HG03520 (cell line): ENCODE results near the gene SYNE1.

ENCODE experiments used
- ATAC-seq: cut with Tn5 transposase; IDR thresholded peaks from one replicate; pipeline ENCODE4 v1.9.1; 2021; ENCODE audit warnings: mild to moderate bottlenecking, moderate library complexity; ENCODE audit not compliant: unreplicated experiment

SYNE1 gene

DNA sequence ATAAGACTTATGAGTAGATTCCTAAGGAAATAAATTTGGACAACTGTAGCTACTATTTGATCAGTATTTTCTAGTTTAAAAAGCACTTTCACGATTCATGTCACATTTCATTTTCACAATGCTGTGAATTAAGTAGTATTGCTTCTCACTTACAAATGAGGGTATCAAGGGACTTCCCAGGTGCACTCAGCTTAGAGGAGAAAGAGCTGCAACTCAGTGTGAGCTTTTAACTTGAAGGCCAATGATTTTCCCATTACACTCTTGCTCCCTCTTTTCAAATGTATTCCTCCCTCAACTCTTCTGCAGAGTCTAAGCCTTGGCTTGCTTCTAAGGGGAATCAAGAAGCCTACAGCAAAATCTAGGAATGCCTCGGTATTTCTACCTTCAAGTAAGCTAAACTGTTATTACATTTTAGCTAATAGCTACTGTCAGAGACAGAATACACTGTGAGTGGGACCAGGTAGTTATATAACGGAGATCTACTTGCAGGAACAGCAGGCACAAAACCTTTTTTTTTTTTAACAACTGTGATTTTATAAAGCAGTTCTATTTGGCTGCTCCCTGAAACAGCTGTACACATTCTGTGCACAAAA, 339.0 kb downstream of the SYNE1 start:
- ATAC-seq = no peak

DNA sequence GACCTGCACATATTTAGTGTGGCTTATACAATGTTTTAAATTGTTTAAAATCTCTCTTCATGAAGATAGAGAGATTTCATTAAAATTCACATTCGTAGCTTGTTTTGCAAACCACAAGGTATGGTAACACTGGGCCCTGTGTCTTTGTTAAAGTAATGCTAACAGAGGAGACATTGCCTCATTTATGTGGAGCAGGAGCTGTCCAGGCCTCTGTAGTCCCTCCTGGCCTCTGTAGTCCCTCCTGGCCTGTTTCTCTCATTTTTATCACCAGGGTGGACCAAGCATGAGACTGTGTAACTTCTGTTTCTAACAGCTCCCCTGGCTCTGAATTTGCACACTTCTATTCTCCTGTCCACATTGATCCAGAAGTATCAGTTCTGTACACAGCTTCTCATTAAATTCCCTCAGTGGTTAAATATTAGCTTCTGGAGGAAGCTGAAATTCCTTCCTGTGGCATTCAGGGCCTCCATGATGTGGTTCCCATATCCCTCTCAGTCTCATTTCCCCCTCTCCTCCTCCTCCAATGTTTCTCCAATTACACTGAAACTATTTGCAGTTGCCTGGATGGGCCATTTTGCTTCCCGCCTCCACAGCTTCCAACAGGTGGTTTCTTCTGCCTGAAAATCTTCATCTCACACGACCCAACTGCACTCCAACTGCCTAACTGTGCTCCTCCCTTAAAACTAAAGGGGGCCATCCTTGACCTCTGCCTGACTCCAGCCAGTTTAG, 340.4 kb downstream of the SYNE1 start:
- ATAC-seq = no peak

DNA sequence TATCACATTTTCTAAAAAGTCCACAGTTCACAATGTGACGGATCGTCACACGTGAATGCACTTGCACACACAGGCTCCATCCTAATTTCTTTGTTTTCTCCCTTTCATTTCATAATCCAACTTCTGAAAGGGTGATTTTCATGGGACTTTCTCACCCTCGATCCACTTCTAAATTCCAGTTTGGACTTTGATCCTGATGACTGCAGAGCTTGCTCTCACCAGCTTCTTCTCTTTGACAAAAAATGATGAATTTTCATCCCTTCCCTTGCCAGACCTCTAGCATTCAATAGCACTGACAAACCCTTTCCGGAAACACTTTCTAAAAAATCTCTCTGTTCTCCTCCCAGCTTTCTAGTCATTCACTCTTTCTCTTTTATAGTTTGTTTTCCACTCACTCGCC, 341.2 kb downstream of the SYNE1 start:
- ATAC-seq = no peak

DNA sequence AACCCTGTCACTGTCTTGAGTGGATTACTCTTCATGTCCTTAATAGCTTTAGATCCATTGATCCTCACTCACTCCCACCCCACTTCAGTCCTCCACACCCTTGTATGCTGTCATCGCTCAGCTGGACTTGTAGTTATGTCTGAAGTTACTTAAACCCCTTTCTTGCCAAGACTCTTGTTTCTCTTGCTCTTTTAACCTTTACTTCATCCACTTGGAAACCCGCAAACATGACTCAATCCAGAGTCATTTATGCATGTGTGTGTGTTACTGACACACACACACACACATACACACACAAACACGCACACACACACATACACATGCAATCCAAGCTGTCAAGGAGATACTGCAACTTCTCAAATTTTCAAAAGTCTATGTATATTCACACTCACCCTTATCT, 341.8 kb downstream of the SYNE1 start:
- no peak for ATAC-seq

DNA sequence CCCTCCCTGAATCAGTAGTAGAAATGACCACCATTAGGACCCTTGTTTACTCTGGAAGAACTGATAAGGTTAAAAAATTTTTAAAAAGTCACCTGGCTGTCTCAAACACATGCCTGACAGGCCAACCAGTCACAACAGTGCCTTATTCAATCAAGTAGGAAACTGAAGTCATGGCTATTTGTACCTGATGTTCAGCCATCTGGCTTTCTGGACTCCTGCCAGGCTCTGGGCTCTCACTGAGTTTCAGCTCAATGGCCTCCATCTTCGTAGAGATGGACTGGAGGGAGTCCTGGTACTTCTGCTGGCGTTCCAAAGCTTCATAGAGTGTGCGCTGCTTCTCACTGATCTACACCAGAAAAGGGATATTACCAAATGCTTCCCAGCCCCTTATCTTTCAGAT, 343.8 kb downstream of the SYNE1 start:
- no peak for ATAC-seq

DNA sequence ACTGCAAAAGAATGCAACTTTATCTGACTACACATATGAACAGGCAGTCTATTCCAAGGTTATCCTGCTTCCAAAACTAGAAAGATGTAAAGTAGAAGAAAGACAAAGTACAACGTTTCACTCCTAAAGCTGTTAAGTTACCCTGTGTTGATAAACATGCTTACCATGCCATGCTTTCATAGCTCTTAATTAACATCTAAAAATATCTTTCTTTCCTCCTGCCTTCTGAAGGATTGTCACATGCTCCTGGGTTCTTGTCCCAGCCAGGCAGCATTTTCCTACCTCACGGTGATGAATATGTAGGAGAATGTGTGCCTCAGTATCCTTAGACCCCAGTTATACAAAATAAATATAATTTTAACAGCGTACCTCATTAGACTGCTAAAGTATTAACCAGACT, 344.6 kb downstream of the SYNE1 start:
- no peak for ATAC-seq

DNA sequence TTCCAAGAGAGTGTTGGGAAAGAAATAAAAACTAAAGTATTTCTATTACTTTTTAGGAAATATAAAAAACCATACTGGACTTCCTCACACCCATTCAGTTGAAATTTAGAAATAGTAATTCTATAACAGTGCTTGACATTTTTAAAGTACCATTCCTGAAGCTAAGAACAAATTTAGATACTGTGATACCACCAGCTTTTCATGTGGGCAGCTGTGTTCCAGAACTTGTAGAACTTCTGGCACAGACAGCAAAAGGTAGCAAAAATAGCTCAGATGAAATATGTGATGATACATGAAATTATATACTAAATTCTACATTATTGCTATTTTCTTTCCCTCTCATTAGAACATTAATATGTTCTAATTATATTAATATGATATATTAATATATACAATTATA, 346.5 kb downstream of the SYNE1 start:
- no peak for ATAC-seq

DNA sequence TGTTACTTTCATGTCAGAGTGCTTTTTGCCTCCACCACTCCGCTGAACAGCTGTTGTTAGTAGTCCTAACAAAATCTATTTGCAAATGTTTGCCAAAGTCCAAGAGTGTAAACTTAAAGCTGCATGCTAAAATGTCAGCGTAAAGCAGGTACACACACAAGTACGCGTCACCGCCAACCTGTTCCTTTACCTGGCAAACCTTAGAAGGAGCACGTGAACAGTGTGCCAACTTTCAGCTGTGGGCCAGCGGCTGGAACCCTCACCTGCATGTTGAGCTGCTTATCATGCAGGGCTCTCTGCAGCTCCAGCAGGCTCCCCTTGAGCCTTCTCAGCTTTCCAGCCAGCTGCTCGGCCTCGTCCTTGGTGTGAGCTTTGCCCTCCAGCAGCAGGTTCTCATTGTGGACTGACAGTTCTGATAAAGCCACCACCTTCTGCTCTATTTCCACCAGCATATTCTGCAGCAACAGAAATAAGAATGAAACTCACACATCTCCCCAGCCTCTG, 359.3 kb downstream of the SYNE1 start:
- ATAC-seq = no peak

DNA sequence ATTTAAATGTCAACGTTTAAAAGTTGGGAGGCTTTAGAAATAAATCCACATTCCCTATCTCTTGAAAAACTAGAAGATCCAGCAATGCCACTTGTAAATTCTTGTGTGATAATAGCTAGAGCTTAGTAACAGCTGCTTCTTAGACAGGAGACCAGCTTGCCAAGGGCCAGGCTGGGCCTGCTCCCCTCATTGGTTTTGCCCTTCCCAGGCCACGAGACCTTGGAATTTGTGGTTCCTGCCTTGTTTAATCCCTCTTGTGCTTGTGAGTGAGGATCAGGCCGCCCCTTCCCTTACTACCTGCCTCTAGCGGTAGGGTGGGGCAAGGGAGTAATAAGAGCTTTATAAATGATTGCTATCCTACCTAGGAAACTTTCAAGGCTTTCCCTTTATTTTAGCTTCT, 363.5 kb downstream of the SYNE1 start:
- no peak for ATAC-seq

DNA sequence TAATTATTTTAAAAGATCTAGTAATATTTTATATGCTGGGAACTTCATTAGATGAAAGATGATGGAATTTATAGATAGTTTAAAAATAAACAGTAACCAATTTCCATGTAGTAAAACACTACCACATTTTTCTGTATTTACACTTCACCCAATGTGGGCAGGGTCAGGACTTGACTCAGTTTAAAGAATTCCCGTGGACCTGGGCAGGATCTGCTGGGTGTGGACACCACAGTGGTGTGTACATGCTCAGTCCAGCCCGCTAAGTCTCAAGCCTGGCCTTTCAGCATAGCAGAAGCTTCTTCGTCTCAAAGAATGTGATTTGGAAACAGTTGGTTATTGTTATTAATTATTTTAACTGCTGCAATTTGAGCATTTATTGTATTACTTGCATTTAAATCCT, 364.2 kb downstream of the SYNE1 start:
- no peak for ATAC-seq

DNA sequence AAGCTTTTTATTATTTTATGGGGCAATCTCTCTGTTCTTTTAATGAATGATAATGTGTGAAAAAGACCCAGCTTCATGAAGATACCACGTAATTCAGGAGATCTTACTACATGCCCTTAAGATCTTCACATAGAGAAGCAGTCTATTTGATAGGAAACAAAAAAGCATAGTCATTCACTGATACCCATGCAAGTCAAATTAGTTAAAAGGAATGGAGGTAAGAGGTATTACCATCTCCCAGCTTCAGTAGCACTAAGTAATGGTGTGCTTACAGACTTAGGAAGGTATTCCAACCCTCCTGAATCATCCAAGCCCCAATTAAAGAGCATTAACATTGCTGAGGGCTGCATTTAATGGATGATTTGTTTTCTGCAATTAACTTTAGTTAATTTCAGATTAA, 364.7 kb downstream of the SYNE1 start:
- no peak for ATAC-seq

DNA sequence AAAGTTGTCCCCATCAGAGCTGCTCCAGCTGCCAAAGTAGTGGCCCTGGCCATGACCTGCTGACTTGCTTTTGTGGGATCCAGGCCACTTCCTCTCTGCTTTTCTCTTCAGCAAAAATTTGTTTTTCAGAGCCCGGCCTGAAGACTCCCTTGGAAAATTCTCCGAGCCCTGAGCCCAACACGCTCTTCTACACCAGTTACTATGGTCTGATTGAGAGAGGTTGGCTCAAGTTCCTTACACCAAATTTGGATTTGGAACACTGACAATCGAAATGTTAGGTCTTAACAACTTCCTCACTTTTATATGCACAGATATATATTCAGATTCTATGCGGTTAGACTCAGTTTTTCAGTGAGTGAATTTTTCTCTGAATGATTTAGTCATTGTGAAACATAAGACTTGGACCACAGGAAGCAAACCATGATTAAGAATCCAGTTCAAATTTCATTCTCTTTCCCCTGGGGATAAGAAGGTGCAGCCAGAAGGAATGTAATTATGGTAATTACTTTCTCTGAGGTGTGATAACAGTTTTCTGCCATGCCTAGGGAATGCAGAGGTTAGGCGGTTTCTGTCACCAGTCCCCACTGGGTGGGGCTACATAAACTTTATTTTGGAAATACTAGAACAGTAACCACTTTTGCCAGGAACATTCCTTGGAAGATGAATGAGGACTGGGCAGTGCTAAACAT, 365.2 kb downstream of the SYNE1 start:
- no peak for ATAC-seq

DNA sequence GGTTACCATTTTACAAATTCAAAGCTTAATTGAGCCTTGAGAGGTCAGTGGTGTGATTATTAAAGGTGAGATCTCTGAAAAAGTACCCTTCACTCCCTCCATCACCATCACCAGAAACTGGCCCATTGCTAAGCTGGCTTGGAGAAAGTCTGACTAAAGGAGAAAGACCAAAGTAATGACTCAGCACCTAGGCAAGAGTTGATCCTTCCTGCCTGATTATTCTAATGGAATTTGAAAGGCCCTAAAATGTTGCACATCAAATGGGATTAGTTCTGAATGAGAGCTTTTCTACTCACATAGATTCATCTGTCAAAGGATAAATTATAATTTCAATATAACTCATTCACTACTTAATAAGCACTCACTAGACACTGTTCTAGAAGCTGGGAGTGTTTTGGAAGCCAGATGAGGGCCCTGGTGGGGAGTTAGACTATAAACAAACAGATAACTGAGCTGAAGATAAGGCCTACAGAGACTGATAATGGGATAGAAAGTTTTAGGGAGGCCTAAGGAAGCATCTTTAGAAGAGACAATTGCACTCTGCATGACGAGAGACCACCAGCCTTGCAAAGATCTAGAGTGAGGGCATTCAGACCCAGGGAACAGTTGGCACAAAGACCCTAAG, 366.7 kb downstream of the SYNE1 start:
- no peak for ATAC-seq

DNA sequence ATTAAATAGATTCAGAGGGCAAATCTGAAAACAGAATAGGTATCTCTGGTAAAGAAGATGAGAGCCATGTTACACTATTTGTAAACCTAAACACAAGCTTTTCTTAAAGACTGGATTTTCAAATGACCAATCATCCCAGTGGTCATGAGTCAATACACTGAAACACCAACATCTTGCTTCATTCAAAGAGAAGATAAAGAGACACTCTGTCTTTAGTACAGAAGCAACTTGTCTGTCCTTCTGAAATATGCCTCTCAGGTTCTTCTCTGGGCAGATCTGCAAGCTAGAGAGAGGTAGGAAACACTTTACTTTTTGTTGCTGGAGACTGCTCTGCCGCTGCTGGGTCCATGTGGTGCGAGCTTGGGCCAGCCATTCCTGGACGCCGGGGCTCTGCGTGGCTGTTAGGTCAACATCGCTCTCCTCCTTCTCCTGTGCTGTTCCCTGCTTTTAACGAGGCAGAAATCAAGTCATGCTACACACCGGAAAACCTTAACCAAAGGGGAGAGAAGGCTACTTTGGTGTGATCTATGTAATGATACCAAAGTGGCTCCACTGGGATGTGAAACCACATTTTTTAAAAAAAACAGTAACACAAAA, 368.2 kb downstream of the SYNE1 start:
- no peak for ATAC-seq

DNA sequence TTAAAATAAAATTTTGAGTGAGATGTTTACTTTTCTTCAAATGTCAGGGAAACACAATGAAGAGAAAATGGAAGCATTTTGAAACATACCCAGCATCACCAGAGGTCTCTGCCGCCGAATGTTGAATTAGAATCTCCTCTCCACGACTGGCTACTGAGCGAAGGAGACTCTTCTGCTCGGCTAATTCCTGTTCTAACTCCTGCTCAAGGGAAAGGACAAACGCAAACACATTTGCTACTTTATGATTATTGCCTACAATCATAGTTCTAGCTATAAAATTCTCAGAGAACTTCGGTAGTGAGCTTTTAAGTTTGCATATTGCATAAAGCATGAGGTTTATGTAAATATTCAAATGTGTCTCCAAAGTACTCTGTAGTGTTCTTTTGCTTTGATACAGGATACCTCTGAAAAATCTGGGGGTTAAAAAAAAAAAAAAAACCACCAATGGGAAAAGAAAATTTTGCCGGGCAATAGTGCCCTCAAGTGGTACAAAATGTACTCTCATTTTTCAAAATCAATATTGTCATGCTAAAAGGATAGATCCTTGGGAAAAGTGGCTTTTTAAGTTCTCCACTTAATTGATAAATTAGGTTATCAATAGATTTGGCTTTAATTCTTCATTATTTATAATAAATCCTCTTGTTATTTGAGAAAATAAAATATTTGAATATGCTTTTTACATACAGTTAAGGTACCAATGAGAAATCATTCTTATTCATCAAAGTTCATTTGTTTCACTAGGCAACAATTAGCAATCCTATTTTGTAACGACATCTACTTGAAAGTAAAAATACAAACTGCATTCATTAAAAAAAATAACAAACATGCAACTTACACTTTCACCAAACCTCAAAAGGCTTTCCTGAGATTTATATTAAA, 369.0 kb downstream of the SYNE1 start:
- ATAC-seq = no peak

DNA sequence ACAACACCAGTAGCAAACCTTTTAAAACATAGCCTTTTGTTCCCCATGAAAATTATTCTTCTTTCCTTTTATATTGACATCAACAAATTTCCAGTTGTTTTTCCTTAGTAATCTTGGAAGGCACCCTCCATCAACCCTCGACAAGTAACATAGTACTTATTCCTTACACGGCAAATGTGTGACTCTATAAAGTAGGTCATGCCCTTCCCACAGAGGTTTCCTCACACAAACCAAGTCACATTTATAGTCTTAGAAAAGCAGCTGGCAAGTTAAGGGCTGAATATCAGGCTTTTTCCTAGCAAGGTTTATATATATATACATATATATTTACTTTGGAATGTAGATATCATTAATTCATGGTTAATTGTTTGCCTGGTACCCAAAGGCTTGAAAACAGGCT, 371.5 kb downstream of the SYNE1 start:
- ATAC-seq = no peak

DNA sequence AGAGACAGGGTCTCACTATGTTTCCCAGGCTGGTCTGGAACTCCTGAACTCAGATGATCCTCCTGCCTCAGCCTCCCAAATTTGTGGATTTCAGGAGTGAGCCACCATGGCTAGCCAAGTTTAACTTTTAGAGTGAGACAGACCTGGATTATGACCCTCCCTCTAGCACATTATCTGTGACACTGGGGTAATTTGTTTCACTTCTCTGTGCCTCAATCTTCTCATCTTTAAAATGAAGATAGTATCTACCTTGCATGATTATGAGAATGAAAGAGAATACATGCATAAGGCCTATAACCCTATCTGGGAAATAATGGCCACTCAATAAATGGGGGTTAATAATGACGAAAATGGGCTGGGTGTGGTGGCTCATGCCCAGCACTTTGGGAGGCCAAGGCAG, 373.6 kb downstream of the SYNE1 start:
- ATAC-seq = no peak

DNA sequence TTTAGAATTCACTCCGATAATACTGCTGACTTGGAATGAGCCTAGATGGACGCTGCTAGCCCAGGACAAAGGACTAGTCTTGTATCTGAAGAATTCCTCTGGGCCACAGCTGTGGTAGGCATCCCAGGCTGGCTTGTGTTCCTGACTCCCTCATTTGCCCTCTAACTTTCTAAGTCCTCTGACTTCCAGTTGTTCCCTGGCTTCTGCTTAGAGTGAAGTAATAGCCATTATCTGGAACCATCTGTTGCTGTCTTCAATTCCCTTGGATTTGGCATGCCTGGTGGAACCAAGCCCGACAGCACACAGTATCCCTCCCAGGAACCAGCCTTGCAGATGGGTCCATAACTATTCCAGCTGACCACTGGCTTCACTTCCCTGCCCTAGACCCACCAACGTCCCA, 376.0 kb downstream of the SYNE1 start:
- ATAC-seq = no peak

DNA sequence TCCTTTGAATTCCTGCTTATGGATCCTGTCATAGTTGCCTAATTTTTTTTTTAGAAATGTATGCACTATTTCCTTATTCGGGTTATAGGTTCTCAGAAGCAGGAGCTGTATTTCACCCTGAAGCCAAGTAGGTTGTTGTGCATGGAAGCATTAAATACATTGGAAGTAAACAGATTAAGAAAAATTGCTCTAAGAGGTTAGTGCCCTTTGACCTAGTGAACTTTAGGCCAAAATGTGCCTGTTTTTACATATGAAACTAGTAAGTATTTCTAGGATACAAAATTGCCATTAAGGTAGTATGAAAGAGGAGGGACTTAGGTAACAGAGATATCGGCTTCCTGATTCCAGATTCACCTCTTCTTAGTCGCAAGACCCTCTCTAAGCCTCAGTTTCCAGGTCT, 377.9 kb downstream of the SYNE1 start:
- ATAC-seq = no peak

DNA sequence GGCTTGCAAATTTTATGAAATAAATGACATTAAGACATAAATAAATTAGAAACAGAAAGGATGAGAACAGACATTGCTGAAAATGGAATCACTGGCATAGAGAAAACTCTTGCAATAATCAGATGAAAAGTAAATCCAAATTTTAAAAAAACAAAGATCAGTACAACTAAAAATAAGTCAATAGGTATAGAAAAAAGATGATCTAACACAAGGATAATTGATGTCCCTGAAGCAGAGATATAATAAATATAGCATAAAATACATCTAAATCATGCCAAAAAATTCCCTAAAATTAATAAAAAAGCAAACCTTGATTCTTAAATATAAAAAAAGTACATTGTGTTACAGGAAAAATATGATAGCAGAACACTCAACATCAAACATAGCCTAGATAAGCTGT, 379.6 kb downstream of the SYNE1 start:
- no peak for ATAC-seq
